ENCODE data around the gene C1orf210. TPM values are rescaled to one million over a fixed set of nuclear protein-coding genes. Genes with fewer than 3 reads are reported as not detected.

The C1orf210 gene
- total RNA-seq, 2 experiments from 2014 or later, result not detected

DNA sequence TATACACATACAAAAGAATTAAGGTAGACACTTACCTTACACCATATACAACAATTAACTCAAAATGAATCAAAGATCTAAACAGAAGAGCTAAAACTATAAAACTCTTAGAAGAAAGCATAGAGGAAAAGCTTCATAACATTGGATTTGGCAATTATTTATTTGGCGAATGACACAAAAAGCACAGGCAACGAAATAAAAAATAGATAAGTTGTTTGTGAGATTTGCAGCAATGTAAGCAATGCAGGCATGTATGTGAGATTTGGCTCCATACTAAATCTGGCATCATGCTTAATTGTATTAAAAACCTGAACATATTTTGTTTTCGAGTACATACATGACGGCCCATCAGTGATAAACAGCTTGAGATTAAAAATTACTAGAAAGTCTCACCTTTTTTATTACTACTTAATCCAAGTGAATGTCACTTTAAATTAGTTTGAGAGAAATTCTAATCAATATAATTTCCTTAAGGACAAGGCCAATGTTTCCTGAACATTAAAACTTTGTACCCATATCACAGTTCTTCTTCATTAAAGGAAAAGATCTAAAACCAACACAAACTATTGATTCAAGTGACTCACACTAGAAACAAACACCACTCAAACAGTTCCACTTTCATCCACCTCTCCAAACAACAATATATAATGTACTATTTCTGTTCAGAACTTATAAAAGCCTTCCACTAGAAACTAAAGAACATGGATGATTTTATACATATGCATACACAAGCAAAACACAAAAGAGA, 38.7 kb downstream of the C1orf210 start:
- Histone ChIP-seq H3K9me3 (ENCODE audit: control insufficient read depth in 1 of 2, insufficient read depth in 1 of 2, low read length in 2 of 2) (no peaks in the 10 kb centered on the region), H3K36me3 (ENCODE audit: insufficient read depth, low read length) (no peaks in the 10 kb centered on the region), H3K4me1 (ENCODE audit: insufficient read depth, low read length) (no peaks in the 10 kb centered on the region), H3K27ac (ENCODE audit: low read depth in 1 of 2, low read length in 2 of 2) (no peak overlapping the region), H3K4me3 (ENCODE audit: low read length) (no peak overlapping the region), H3K27me3 (ENCODE audit: control insufficient read depth in 1 of 2, insufficient read depth in 2 of 2, low read length in 2 of 2) (no peaks in the 10 kb centered on the region)
- intact Hi-C loops (cut with DNase I, micrococcal nuclease), result no loop called here
- DNase-seq (no peak), ATAC-seq (ENCODE audit: poor library complexity) (no peak)
- ChIA-PET POLR2A (no interaction called here), CTCF (interaction anchor here (0.6 kb wide), 1 partner anchor 271 kb away, joined by 3 read pairs; no protein-coding TSS in a partner anchor)
- Mint-ChIP-seq H3K4me3 (no peak overlapping the region), H3K4me1 (ENCODE audit: low read depth) (no peaks in the 10 kb centered on the region), H3K27me3 (no peaks in the 10 kb centered on the region), H3K36me3 (ENCODE audit: low read depth) (no peaks in the 10 kb centered on the region), H3K27ac (no peak overlapping the region), H3K9me3 (no peaks in the 10 kb centered on the region)
- TF ChIP-seq, protein P1, sequence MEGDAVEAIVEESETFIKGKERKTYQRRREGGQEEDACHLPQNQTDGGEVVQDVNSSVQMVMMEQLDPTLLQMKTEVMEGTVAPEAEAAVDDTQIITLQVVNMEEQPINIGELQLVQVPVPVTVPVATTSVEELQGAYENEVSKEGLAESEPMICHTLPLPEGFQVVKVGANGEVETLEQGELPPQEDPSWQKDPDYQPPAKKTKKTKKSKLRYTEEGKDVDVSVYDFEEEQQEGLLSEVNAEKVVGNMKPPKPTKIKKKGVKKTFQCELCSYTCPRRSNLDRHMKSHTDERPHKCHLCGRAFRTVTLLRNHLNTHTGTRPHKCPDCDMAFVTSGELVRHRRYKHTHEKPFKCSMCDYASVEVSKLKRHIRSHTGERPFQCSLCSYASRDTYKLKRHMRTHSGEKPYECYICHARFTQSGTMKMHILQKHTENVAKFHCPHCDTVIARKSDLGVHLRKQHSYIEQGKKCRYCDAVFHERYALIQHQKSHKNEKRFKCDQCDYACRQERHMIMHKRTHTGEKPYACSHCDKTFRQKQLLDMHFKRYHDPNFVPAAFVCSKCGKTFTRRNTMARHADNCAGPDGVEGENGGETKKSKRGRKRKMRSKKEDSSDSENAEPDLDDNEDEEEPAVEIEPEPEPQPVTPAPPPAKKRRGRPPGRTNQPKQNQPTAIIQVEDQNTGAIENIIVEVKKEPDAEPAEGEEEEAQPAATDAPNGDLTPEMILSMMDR (IDR thresholded peaks at IDR 0.05), result no peak

DNA sequence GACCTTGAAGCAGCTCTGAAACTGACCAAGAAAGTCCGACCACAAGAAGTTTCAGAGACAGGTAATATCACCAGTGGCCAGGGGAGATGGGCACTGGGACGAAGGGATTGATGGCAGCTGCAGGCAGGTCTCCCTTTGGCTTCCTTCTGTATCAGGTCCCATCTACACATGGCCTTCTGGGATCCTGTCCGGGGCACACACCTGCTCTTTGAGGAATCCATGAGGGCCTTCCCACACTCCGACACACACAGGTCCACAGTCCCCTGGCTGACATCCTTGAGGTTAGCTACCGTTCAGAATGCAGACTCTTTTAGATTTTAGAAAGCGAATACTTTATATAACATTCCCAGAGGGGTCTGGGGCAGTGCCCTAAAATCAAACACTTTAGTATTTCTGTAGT, 42.1 kb downstream of the C1orf210 start:
- DNase-seq (no peak), ATAC-seq (ENCODE audit: poor library complexity) (no peak)
- H3K27me3 Mint-ChIP-seq, result no peaks in the 10 kb centered on the region
- H3K27ac Mint-ChIP-seq, result no peak overlapping the region
- no peaks in the 10 kb centered on the region for H3K4me1 Mint-ChIP-seq (ENCODE audit: low read depth)
- H3K4me3 Mint-ChIP-seq, result no peak overlapping the region
- Histone ChIP-seq H3K36me3 (ENCODE audit: insufficient read depth, low read length) (no peaks in the 10 kb centered on the region), H3K27me3 (ENCODE audit: control insufficient read depth in 1 of 2, insufficient read depth in 2 of 2, low read length in 2 of 2) (no peaks in the 10 kb centered on the region), H3K27ac (ENCODE audit: low read depth in 1 of 2, low read length in 2 of 2) (no peak overlapping the region), H3K4me3 (ENCODE audit: low read length) (no peak overlapping the region), H3K9me3 (ENCODE audit: control insufficient read depth in 1 of 2, insufficient read depth in 1 of 2, low read length in 2 of 2) (no peaks in the 10 kb centered on the region), H3K4me1 (ENCODE audit: insufficient read depth, low read length) (no peaks in the 10 kb centered on the region)
- intact Hi-C loops (cut with DNase I, micrococcal nuclease), result no loop called here
- H3K9me3 Mint-ChIP-seq, result no peaks in the 10 kb centered on the region
- POLR2A ChIA-PET, result no interaction called here
- no peaks in the 10 kb centered on the region for H3K36me3 Mint-ChIP-seq (ENCODE audit: low read depth)
- TF ChIP-seq, protein P1 (IDR thresholded peaks at IDR 0.05), result no peak
- CTCF ChIA-PET, result interaction anchor here (1.2 kb wide), 1 partner anchor 9 kb away, joined by 3 read pairs; no protein-coding TSS in a partner anchor

DNA sequence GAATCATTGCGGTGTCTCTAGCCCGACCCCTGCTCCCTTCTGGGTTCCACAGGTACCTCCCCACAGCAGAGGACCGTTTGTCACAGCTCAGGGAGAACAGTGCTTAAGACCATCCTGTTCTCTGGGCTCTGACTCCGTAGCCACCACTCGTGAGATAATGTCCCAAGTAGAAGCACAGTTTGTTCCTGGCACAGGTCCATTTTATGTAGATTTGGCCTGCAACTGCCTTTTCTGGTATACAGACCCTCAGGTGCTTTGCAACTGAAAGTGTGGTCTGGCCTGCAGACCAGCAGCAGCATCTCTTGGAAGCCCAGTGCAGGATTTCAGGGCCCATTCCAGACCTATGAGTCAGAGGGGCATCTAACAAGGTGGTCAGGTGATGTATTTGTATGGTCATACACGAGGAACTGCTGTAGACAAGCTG, 44.0 kb downstream of the C1orf210 start:
- Mint-ChIP-seq H3K9me3 (no peaks in the 10 kb centered on the region), H3K4me3 (no peak overlapping the region), H3K4me1 (ENCODE audit: low read depth) (no peaks in the 10 kb centered on the region), H3K36me3 (ENCODE audit: low read depth) (no peaks in the 10 kb centered on the region), H3K27ac (no peak overlapping the region), H3K27me3 (no peaks in the 10 kb centered on the region)
- Histone ChIP-seq H3K4me1 (ENCODE audit: insufficient read depth, low read length) (no peaks in the 10 kb centered on the region), H3K9me3 (ENCODE audit: control insufficient read depth in 1 of 2, insufficient read depth in 1 of 2, low read length in 2 of 2) (no peaks in the 10 kb centered on the region), H3K36me3 (ENCODE audit: insufficient read depth, low read length) (no peaks in the 10 kb centered on the region), H3K27ac (ENCODE audit: low read depth in 1 of 2, low read length in 2 of 2) (no peak overlapping the region), H3K27me3 (ENCODE audit: control insufficient read depth in 1 of 2, insufficient read depth in 2 of 2, low read length in 2 of 2) (no peaks in the 10 kb centered on the region), H3K4me3 (ENCODE audit: low read length) (no peak overlapping the region)
- TF ChIP-seq, protein P1 (IDR thresholded peaks at IDR 0.05), result no peak
- ChIA-PET CTCF (interaction anchor here (1.5 kb wide), 1 partner anchor 14 kb away, joined by 5 read pairs; no protein-coding TSS in a partner anchor), POLR2A (no interaction called here)
- intact Hi-C loops (cut with DNase I, micrococcal nuclease), result no loop called here
- no peak for ATAC-seq (ENCODE audit: poor library complexity)
- DNase-seq, result no peak

Data from CD4-positive, alpha-beta T cell (primary cell).